Measurements from ENCODE around the gene C10orf105. TPM values are rescaled to one million over a fixed set of nuclear protein-coding genes. Genes with fewer than 3 reads are reported as not detected.

The C10orf105 gene
- total RNA-seq, 1 donor, result under 0.01 TPM

DNA sequence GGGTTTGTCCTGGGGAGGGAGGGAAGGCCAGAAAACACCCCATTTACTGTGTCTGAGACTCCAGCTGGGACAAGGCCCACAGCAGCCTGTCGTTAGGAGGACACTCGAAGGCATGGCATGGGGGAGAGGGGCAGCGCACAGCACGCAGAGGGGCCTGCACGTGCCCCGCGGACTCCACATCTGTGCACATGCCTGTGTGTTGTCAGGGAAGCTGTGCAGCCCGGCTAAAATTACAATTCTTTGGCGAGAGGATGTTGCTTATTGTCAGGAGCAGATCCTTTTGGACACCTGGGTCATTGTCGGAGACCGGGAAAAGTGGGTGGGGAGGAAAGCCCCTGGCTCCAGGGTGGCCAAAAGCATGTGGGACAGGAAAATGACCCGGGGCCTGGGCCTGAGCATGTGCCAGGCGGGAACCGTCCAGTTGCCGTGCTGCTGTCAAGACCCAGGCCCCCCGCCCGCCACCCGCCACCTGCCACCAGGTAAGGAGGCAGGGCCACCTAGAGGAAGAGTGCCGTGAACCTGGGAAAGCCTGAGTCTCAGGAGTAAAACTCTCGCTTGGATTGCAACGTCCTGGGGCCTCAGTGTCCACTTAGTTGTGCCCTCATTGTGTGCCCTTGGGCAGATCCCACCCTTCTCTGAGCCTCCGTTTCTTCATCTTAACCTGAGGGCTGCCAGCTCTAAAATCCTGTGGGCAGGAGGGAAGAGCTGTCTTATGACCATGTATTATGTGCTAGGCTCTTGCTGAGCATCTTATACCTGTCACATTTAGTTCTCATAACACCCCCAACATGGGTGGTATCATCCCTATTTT, 46.5 kb upstream of the C10orf105 start:
- no peak for TF ChIP-seq CTCF (IDR thresholded peaks at IDR 0.05; ENCODE audit: extremely low read depth, low read depth, low read length)
- Histone ChIP-seq H3K27ac (ENCODE audit: low read depth, low read length) (peak overlapping the region; percentile 96), H3K79me2 (ENCODE audit: insufficient read depth, low read length) (peaks cover 9% of the 10 kb centered on the region), H3K27me3 (ENCODE audit: insufficient read depth, low read length) (no peaks in the 10 kb centered on the region), H3K4me3 (ENCODE audit: insufficient read depth, low read length) (no peak overlapping the region), H3K9me3 (ENCODE audit: low read depth, low read length) (no peaks in the 10 kb centered on the region), H3K4me1 (ENCODE audit: insufficient read depth, low read length) (peaks cover 71% of the 10 kb centered on the region), H2AFZ (ENCODE audit: low read length) (no peak overlapping the region), H3K4me2 (ENCODE audit: insufficient read depth, low read length) (peak overlapping the region; percentile 5), H4K20me1 (ENCODE audit: insufficient read depth, low read length) (peaks cover 11% of the 10 kb centered on the region), H3K36me3 (ENCODE audit: insufficient read depth, low read length) (peaks cover 6% of the 10 kb centered on the region)
- no peak for DNase-seq (ENCODE audit: insufficient read length, low spot score, missing footprints)

DNA sequence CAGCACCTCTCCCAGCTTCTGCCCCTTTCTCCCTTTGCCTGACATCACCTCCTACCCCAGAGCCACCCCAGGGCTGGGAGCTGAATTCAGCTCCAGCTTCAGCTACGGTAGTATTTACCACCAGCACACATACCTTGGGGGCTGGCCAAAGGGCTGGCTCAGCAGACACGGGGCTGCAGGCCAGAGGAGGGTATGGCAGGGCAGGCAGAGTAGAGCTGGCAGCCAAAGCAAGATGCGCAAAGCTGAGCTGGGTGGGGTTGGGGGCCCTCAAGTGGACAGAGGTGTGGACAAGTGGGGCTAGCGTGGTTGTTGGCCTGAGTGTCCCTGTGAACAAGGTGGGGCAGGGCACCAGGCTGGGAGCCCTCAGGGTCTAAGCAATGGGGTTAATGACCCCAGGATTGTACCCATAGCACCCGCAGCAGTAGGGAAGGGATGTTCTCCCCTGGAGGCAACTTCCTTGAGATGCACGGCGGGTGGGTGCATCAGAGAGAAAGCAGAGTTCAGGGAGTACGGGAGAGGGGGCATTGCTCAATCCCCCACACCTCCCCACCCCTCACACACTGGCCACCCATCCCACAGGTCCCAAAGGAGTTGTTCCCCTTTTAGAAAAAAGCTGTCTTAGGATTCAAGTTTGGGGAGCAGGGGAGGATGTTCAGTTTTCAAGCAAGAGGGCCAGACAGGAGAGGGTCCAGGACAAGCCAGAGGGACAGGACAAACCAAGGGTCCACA, 45.8 kb upstream of the C10orf105 start:
- Histone ChIP-seq H3K9me3 (ENCODE audit: low read depth, low read length) (no peaks in the 10 kb centered on the region), H3K79me2 (ENCODE audit: insufficient read depth, low read length) (peaks cover 6% of the 10 kb centered on the region), H3K4me2 (ENCODE audit: insufficient read depth, low read length) (peak overlapping the region; percentile 4), H3K27me3 (ENCODE audit: insufficient read depth, low read length) (no peaks in the 10 kb centered on the region), H2AFZ (ENCODE audit: low read length) (peak overlapping the region; percentile 11), H4K20me1 (ENCODE audit: insufficient read depth, low read length) (peaks cover 11% of the 10 kb centered on the region), H3K27ac (ENCODE audit: low read depth, low read length) (peak overlapping the region; percentile 28), H3K4me1 (ENCODE audit: insufficient read depth, low read length) (peaks cover 64% of the 10 kb centered on the region), H3K4me3 (ENCODE audit: insufficient read depth, low read length) (no peak overlapping the region), H3K36me3 (ENCODE audit: insufficient read depth, low read length) (peaks cover 9% of the 10 kb centered on the region)
- peak; percentile 88 for DNase-seq (ENCODE audit: insufficient read length, low spot score, missing footprints)
- no peak for TF ChIP-seq CTCF (IDR thresholded peaks at IDR 0.05; ENCODE audit: extremely low read depth, low read depth, low read length)

DNA sequence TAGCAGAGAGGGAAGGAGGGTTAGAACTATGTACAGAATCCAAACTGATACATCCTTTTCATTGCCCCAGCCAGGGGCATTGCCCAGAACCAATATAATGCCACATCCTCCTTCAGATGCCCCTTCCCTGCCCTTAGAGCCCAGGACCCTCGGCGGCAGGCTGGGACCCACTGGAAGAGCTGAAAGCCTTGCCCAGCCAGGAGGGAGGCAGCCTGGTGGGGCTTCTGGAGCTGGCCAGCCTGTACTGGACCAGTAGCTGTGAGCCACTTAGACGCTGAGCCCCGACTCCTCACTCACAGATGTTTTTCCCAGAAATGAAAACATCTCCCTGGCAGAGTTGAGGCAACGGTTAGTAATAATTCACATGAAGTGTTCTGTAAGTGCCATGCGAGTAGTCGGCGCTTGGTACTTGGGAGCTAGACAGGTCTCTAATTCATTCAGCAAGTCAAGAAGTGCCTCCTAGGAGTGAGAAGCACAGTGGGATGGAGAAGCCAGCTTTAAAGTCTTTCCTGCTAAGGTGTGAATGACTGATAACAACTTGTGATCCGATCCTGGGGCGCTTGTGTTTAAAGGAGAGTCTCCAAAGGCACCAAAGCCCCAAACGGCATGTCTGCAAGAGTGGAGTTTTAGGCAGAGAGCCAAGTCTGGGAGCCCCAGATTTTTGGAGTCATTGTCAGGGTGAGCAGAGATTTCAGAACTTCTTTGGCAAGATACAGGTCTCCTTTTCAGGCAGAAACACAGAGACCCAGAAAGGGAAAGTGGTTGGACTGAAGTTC, 44.0 kb upstream of the C10orf105 start:
- peaks cover 11% of the 10 kb centered on the region for H3K36me3 ChIP-seq (ENCODE audit: insufficient read depth, low read length)
- peak overlapping the region; percentile 8 for H3K27ac ChIP-seq (ENCODE audit: low read depth, low read length)
- no peak overlapping the region for H2AFZ ChIP-seq (ENCODE audit: low read length)
- peaks cover 48% of the 10 kb centered on the region for H3K4me1 ChIP-seq (ENCODE audit: insufficient read depth, low read length)
- TF ChIP-seq CTCF (IDR thresholded peaks at IDR 0.05; ENCODE audit: extremely low read depth, low read depth, low read length), result no peak
- peaks cover 11% of the 10 kb centered on the region for H4K20me1 ChIP-seq (ENCODE audit: insufficient read depth, low read length)
- no peaks in the 10 kb centered on the region for H3K9me3 ChIP-seq (ENCODE audit: low read depth, low read length)
- no peaks in the 10 kb centered on the region for H3K27me3 ChIP-seq (ENCODE audit: insufficient read depth, low read length)
- H3K4me2 ChIP-seq (ENCODE audit: insufficient read depth, low read length), result no peak overlapping the region
- peaks cover 6% of the 10 kb centered on the region for H3K79me2 ChIP-seq (ENCODE audit: insufficient read depth, low read length)
- H3K4me3 ChIP-seq (ENCODE audit: insufficient read depth, low read length), result no peak overlapping the region
- peak; percentile 86 for DNase-seq (ENCODE audit: insufficient read length, low spot score, missing footprints)

All from osteoblast (primary cell).